T-helper 2 cell (primary cell): ENCODE measurements around the gene LRP2.

Experiments
- DNase-seq, 5 experiments: peaks; one replicate each; pipeline versions ENCODE4 v3.0.0 to v3.0.0-alpha.2; 2012 to 2022

LRP2 gene

DNA sequence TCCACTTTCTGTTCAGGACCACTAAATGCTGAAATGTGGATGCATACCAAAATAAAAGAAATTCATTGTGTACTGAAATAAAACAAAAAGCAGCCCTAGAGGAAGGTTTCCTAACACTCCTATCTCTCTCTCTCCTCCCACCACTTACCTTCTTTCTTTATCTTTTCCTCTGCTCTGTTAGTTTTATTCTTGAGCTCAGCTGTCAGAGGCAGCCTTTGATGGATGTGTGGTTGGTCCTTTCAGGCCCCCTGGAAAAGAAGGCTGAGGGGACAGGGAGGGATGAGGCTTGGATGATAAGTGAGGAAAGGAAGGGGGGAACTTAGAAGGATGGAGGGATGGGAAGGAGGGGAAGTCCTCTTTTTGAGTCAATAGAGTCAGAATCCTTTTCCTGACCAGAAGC is 245.3 kb downstream of the LRP2 start:
- no peak for DNase-seq

DNA sequence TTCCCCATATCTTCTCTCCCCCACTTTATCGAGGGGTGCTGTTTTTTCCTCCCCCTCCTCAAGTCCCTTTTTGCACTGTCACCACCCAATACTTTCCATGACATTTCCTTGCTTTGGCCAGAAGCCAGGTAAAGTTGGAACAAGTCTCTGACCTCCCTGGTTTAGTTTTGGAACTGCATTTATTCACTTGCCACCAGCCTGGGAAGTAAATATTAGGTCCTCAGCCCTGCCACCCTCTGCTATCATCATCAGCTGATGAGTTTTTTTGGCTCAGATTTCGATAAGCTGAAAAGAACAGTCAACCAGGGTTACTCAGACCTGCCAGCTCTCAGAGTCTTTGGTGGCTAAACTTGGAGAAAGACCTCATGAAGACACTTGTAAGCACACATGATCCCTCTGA is 246.0 kb downstream of the LRP2 start:
- no peak for DNase-seq

DNA sequence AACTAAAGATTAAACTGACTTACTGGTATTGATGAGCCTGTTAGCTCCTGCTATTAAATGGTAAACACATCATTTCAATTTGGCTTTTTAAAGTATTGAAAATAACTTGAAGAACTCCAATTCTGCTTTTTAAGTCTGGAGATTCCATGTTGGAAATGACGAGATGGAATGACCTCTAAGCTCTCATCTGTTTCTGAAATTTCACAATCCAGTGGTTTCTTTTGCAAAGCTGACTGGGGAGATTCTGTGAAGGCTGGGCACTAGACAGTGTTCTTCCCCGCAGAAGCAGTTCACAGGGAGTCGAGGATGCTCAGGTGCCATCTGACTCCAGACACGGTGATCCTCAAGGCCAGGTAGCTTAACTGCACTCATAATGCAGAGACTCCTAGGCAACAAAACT is 248.3 kb downstream of the LRP2 start:
- DNase-seq = no peak

DNA sequence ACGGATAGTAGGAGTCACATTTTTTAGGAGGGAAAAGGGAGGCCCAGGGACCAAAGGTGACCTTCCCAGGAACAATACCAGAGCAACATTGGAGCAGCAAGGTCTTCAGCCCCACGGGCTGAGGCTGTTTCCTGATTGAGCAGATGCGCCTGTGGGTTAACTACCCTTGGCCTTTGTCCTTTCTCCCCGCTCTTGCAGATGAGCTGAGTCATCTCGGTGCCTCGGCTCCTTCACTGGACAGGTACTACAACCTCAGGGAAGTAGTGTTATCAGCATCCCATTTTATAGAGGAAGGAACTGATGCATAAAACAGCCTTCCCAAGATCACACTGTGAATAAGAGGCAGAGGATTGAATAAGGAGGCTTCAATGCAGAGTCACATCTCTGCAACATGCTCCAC is 249.5 kb downstream of the LRP2 start:
- no peak for DNase-seq

DNA sequence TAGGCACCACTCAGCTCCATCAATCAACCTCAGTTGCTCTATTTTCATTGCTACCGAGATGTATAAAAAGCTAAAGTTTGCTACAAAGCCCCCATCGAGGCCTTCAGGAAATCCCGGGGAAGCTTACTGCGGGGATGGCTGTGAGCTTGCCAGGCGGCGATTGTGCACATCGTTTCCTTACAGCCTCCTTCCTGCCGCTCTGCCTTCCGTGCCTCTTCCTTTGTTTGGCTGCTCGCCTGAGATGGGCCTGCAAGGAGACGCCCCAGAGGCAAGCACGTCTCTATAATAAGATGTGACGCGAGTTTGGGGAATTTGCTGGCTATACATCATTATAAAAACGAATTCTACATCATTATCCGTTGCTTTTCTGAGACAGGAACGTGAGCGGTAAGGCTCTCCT is 251.4 kb downstream of the LRP2 start:
- DNase-seq = no peak

DNA sequence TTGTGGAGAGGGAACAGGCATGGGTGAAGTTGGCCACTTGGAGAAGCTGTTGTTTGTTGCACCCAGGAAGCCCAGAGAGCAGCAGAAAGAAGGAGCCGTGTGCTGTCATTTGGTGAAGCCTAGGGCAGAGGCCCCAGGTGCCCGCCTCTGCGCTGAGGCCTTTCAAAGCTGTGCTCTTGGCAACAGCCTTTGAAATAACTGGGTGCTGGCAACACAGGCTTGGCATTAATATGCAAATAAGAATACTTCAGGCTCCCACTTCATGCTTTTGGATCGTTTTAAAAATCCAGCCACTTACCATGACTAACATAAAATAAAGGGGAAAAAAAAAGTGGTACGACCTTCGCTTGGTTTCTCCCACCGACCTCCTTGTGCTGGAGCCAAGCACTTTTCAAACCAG is 251.9 kb downstream of the LRP2 start:
- no peak for DNase-seq

DNA sequence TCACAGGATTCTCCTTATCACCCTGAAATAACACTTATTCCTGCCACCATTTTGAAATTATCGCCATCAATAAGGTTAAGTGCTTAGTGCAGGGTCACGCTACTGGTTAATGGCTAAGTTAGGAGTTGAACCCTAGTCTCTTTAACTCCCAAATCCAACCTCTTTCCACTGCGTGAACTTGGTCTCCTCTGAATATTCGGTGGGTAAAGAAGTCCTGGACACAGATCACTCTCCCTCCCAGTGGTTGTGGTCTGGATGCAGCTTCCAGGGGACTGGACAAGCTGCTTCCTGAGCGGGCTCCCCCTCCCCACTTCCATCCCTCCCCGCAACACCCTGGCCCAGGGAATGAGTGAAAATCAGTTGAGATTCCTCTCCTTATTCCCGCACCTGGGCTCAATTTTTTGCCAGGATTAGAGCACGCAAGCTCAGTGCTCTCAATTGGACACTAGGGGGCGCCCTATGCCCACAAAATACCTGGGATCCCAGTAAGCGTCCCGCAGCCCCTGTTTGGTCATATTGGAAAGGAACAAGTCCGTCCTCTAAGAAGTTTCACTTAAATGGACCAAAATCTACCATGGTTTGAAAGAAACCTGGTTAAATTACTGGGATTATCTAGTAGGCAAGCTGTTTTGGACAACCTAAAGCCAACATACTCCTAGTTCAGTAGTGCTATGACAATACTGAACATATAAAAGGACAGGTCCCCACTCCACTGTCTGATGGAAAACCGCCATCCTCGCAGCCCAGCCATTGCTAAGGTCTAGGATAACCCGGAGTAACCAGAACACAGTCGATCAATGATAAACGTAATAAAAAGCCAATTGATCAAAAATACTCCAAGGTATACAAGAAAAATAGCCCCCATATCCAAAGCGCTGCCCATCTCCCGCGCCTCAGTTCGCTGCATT is 252.6 kb downstream of the LRP2 start:
- peak; percentile 27 to 73 (median 57) for DNase-seq

DNA sequence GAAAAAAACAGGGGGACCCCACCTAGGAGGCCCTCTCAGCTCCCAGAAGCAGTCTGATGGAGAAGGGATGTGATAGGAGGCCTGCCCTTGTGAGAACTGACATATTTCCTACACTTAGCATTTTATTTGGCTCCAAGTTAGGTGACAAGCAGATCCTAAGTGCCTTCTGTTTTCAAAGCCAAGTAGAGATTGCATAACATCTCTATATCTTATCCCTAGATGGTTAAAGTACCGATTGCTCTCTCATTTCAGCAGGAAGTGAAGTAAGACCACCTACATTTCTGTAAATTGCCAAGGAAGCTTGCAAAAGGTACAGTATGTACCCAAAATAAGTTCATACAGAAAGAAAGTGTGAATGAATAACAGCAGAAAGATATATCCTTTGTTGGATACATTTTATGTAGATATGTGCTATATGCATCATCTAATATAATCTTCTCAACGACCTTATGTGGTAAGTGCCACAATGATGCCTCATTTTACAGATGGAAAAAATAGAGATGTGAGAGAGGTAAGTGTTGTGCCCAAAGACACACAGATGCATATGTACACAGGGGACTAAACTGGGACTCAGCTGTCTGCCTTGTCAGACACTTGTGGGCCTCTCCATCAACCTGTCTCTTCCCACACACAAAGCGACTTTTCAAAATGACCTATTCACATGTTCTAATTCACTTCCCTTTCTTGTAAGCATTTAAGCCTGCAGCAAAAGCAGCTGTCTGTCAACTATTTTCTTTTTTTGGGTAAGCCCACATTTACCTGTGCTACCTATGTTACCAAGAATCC is 254.0 kb downstream of the LRP2 start:
- DNase-seq = peak in 1 of 5 experiments; percentile 50

DNA sequence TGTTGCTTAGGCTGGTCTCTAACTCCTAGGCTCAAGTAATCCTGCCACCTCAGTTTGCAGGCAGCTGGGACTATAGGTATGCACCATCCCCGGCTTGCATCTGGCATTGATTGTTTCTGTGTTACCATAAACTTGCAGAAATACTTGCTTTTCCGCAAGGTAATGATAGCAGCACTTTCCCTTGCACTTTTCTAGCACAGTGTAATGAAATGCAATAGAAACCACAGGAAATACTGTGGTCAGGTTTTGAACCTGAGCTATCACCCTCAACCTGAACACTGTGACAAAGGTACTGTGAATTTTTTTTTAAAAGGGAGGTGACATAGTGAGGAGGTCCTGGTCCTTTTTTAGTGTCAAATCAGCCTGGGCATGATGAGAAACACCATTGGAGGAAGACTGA is 254.7 kb downstream of the LRP2 start:
- peak in 2 of 5 experiments; percentile 76 to 96 for DNase-seq

DNA sequence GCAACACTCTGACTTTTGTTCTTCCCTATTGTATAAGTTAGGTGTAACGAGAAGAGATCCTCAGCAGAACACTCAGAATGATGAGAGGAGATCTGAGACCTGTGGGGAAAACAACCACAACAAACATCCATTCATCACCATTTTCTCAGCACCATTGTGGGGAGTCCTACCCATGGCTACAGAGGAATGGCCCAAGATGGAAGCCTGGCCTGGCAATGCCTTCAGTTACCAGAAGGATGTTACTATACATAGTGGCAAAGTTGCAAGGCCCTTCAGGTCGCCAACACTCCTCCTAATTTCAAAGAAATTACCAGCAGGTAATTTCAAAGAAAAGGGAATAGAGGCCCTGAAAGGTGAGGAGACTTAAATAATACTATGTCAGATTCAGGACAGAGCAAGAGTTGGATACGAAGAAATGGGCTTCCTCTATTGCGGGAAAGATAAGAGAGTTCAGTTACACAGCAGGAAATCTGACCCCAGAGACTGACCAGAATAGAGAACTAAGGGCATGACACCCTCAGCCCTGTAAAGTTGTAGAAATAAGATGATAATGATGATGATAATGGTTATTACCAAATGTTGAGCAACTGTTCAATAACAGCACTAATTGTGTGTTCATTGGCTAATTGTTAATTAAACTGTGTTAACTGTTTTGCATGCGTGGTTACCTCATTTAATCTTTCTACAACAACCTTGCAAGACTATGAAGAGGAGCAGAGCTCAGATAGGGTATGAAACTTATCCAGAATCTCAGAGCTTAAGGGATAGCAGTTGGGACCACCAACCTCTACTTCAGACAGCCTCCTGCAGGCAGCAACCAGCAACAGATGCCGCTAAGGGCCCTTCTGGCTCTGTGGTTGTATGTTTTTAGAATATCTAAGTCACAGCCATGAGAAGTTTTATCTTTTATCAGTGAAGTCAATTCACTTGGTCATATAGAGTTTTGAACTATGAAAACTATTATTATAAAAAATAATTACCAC is 255.5 kb downstream of the LRP2 start:
- DNase-seq = peak in 1 of 5 experiments; percentile 78

DNA sequence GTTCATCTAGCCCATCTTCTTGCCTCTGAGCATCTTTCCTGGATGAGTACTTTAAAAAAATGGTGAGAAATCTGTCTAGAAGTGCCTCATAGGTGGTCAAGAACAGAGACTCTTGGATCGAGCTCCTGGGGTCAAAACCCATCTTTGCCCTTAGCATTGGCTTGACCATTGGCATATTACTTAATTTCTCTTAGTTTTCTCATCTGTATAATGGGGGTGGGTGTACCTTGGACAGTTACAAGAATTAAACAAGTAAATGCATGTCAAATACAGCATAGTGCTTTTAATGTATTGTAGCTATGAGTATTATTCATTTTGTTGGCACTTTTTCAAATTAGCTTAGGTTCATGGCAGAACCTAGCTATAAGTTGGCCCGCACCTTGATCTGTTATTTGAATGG is 256.2 kb downstream of the LRP2 start:
- no peak for DNase-seq

DNA sequence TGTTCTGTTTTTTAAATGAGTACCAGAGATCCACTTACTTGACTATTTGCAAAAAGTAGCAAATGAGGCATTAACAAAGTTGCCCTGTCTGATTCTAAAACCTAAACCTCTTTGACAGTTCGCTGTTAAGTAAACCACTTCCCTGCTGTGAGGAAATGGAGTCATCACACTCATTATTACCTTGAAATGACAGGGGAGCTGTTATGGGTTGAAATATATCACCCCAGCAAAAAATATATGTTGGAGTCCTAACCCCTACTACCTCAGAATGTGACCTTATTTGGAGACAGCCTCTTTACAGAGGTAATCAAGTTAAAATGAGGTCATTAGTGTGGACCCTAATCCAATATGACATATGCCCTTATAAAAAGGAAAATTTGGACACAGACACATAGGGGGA is 256.9 kb downstream of the LRP2 start:
- DNase-seq = peak in 1 of 5 experiments; percentile 89

DNA sequence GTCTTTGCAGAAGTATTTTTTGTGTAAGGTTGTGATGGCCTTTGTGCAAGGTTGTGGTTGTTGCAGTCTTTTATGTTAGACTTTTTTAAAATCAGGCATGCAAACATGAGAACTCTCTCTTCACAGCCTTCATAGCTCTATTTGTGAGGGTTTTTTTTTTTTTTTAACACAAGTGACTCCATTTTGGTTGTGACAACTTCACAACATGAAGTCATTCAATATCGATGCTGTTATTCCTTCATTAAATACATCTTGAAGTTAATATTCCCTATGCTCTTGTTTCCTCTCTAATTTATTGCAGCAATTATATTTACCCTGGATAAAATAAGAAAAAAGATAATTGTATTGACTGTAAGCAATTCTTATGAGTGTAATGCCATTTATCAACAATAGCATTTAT is 257.5 kb downstream of the LRP2 start:
- no peak for DNase-seq

DNA sequence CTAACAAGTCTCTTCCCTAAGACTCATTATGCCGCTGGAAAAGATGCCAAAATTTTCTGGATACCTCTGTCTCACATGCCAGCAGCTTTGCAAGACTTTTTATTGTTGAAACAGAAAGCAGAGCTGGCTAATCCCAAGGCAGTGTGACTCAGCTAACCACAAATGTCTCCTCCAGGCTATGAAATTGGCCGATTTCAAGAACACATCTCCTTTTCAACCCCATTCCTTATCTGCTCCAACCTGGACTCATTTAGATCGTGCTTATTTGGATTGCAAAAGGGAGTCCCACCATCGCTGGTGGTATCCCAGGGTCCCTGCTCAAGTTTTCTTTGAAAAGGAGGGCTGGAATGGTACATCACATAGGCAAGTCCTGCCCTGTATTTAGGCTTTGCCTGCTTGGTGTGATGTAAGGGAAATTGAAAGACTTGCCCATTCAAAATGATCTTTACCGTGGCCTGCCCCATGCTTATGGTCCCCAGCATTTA is 266.7 kb downstream of the LRP2 start:
- peak in 1 of 5 experiments; percentile 42 for DNase-seq

DNA sequence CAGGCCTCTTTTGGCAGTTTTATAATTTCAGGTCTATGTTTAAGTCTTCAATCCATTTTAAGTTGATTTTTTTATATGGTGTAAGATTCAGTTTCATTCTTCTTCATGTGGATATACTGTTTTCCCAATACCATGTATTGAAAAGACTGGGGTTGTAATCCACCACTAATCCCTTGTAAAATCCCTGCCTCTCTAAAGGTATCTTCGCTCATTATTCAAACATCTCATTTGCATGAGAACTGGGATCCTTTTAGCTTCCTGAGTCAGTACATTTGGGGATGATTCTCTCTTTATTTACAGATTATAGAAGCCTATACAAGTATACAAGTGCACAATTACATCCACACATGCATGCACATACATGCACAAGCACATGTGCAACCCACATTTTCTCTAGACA is 267.7 kb downstream of the LRP2 start:
- DNase-seq = no peak

DNA sequence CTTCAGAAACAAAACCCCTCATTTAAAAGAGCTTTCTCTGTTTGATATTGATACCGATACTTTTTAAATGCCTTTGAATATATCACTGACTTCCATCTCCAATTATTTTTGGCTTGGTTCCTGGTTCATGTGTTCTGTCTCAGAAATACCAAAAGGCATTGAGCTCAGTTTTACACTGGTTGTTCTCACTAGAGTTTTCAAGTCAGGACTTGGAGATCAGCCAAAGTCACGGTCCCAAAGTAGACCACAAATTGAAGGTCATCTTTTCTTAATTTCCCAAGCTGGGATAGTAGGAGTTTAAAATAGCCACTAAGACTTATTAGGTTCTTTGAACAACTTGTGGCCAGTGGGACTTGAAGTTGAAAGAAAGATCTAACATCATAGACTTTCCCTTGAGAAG is 268.8 kb downstream of the LRP2 start:
- DNase-seq = no peak

DNA sequence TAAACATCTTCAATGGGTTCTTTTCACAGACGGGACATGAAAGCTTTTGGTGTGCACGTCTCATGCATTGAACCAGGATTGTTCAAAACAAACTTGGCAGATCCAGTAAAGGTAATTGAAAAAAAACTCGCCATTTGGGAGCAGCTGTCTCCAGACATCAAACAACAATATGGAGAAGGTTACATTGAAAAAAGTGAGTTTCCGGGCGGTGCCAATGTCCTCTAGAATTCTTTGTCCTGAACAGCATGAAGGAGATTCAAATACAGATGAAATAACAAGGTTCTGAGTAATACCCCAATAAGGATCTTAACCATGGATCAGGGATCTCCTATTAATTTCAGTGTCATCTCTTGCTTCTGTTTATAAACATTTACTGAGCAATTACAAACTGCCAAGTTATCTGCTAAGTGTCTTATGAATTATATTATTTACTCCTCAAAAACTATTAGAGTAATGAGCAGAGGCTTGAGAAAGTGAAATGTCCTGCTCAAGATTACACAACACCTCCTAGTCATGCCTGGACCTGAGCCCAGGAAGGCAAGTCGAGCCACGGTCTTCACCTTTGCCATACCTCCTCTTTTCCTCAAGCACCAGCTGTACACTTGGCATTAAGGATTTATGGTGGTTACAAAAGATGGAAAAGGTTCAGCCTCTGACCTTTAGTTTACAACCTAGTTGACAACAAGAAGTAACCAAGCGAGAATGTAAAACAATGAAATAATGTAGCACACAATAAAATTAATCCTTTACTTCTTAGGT is 270.4 kb downstream of the LRP2 start:
- no peak for DNase-seq

DNA sequence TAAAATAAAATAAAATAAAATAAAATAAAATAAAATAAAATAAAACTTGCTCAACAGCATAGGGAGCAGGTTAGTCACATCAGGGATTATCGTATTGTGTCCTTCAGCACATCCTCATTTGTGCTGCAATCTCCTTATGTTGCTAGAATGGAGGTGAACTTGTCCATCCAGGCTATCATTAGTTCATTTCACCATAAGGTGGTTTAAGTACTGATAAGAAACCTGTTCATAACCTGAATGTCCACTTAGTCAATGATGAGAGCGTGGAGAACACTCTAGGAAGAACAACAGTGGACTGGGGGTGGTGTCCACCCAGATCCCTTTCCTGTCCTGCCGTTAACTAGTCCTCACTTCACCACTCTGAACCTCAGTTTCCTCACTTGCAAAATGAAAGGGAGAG is 271.1 kb downstream of the LRP2 start:
- DNase-seq = no peak

DNA sequence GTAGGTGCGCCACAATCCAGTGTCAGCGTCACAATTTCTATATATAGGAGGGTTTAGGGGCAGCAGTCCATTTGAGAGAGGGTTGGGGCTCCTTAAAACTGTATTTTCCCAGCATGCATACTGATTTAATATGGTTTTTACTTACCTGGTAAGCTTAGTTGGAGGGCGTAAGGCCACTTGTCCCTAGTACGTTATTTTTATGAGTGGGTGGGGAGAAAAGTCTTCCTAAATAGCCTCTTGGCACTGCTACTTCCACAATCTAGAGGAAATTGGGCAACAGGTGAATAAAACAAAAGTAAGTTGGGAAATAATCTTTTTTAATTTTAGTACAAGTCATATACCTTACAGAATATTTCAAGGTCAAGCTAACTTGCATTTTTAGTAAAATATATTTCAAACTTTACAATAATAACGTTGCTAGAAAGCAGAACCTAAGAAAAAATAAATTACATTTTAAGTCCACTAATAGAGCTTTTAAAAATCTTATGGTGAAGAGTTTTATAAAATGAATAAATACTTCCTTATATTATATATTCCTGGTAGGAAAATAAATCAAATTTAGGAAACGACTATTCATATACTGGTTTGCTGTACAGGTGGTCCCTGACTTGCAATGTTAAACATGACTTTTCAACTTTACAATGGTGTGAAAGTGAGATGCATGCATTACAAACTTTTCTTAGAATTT is 272.1 kb downstream of the LRP2 start:
- DNase-seq = no peak

DNA sequence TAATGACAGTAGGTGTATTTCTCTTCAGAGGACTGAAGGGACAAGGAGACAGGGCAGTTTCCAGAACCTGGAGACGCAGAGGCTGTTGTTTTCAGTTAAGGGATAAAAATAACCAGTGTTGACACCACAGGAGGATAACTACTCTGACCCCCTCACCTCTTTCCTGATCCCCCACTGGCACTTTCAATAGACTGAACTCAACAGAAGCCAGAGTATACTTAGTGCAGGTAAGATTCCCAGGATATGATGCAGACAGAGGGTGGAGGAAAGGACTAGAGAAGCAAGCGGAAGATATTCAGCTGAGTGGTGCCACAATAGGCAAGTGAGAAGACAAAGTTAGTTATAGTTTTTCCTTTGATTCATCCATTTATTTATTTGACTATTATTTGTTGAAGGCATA is 273.2 kb downstream of the LRP2 start:
- DNase-seq = no peak

DNA sequence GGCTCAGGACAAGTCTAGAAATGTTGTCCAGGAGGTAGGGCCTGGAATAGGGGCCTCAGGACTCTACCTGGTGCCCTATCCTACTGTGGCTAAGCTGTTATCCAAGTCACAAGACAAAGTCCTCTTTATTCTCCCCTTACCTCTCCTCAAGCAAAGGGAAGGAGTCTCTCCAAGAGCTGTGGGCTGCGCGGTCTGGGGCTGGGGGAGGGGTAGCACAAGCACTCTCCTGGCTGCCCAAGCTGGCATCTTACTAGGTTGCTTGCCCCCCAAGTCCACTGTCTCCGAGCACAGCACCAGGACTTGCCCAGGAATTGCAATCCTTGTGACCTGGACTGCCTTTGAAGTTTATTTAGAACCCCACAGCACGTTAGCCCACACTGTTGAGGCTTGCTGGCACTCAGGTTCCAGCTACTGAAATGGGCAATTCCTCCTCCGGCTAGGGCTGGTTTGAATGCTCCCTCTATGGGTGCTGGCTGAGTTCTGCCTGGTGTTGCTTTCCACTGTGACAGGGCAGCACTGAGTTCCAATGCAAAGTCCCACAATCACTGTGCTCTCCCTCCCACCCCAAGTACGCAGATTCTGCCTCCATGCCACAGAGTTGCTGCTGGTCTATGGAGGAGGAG is 274.5 kb downstream of the LRP2 start:
- no peak for DNase-seq
